Neural cell (in vitro differentiated cells): ENCODE measurements around the gene COL6A2. TPM values are rescaled to one million over a fixed set of nuclear protein-coding genes. Genes with fewer than 3 reads are reported as not detected.

Experiments used
- H2AFZ ChIP-seq: fragments of 200-600, 300-800 bp; sonication (generic), shearing (Covaris generic); 2 replicates; pipeline ENCODE4 v1.6.0; 2014; ENCODE audit warnings: low read depth, mild to moderate bottlenecking, antibody characterized with exemption, low read length, moderate library complexity
- H3F3A ChIP-seq: fragments of 200-600 bp; shearing (Covaris generic); 2 replicates; pipeline ENCODE4 v1.6.1; 2016; ENCODE audit warnings: mild to moderate bottlenecking, moderate library complexity, mixed read lengths, antibody characterized with exemption, low read length; ENCODE audit not compliant: insufficient read depth, poor library complexity, severe bottlenecking
- H3K27ac ChIP-seq: fragments of 200-600, 300-800 bp; sonication (generic), shearing (Covaris generic); 2 replicates; pipeline ENCODE4 v1.5.1; 2014; ENCODE audit warnings: mild to moderate bottlenecking, low read length, moderate library complexity
- H3K27me3 ChIP-seq: fragments of 300-800, 200-600 bp; sonication (generic), shearing (Covaris generic); 2 replicates; pipeline ENCODE4 v1.6.0; 2014; ENCODE audit warnings: mild to moderate bottlenecking, low read depth, low read length, moderate library complexity; ENCODE audit not compliant: insufficient read depth
- H3K36me3 ChIP-seq: fragments of 300-800, 200-600 bp; sonication (generic), shearing (Covaris generic); 2 replicates; pipeline ENCODE4 v1.5.1; 2014; ENCODE audit warnings: mild to moderate bottlenecking, antibody characterized with exemption, low read length, moderate library complexity; ENCODE audit not compliant: insufficient read depth
- H3K4me2 ChIP-seq: fragments of 300-800, 200-600 bp; sonication (generic), shearing (Covaris generic); 2 replicates; pipeline ENCODE4 v1.6.0; 2014; ENCODE audit warnings: mild to moderate bottlenecking, low read length
- H3K4me3 ChIP-seq: fragments of 300-800, 200-600 bp; sonication (generic), shearing (Covaris generic); 2 replicates; pipeline ENCODE4 v1.5.1; 2014; ENCODE audit warnings: mild to moderate bottlenecking, low read length, moderate library complexity
- H3K79me2 ChIP-seq: fragments of 200-600 bp; shearing (Covaris generic); replicated peaks from 2 replicates; pipeline ENCODE4 v1.6.0; 2014; ENCODE audit warnings: mild to moderate bottlenecking, low read length, moderate library complexity; ENCODE audit not compliant: insufficient read depth
- H3K9ac ChIP-seq: fragments of 300-800, 200-600 bp; sonication (generic), shearing (Covaris generic); 2 replicates; pipeline ENCODE4 v1.6.1; 2016; ENCODE audit warnings: mild to moderate bottlenecking, low read length, mixed read lengths
- H3K9me2 ChIP-seq: fragments of 200-600 bp; shearing (Covaris generic); 2 replicates; pipeline ENCODE4 v1.6.1; 2016; ENCODE audit warnings: mild to moderate bottlenecking, low read length, mixed read lengths; ENCODE audit not compliant: insufficient read depth
- H3K9me3 ChIP-seq: fragments of 200-600, 300-800 bp; sonication (generic), shearing (Covaris generic); 2 replicates; pipeline ENCODE4 v1.6.1; 2016; ENCODE audit warnings: mild to moderate bottlenecking, mixed run types, low read length, moderate library complexity, mixed read lengths
- H4K20me1 ChIP-seq: fragments of 200-600 bp; shearing (Covaris generic); 2 replicates; pipeline ENCODE4 v1.6.1; 2016; ENCODE audit warnings: mild to moderate bottlenecking, mixed run types; ENCODE audit not compliant: insufficient read depth
- CTCF ChIP-seq: fragments of 450-650 bp; IDR thresholded peaks from 2 replicates; pipeline ENCODE4 v1.5.1; 2014; ENCODE audit warnings: antibody characterized with exemption, mild to moderate bottlenecking, moderate library complexity; ENCODE audit not compliant: poor library complexity, severe bottlenecking
- EP300 ChIP-seq: fragments of 450-650 bp; conservative IDR thresholded peaks from 2 replicates; pipeline ENCODE4 v1.6.1; 2014; ENCODE audit warnings: antibody characterized with exemption, mild to moderate bottlenecking, moderate library complexity; ENCODE audit not compliant: poor library complexity, severe bottlenecking
- EZH2 ChIP-seq: fragments of 200-600, 300-800 bp; shearing (Covaris generic), sonication (generic); IDR thresholded peaks from 2 replicates; pipeline ENCODE4 v1.6.1; 2014; ENCODE audit warnings: antibody characterized with exemption, low read length, borderline replicate concordance, mild to moderate bottlenecking; ENCODE audit not compliant: insufficient read depth, poor library complexity, severe bottlenecking
- MXI1 ChIP-seq: fragments of 450-650 bp; conservative IDR thresholded peaks from 2 replicates; pipeline ENCODE4 v1.6.1; 2014; ENCODE audit warnings: antibody characterized with exemption, mild to moderate bottlenecking; ENCODE audit not compliant: poor library complexity, severe bottlenecking
- SMC3 ChIP-seq: fragments of 450-650 bp; conservative IDR thresholded peaks from 2 replicates; pipeline ENCODE4 v1.6.1; 2014; ENCODE audit warnings: antibody characterized with exemption, mild to moderate bottlenecking, moderate library complexity; ENCODE audit not compliant: poor library complexity
- TAF1 ChIP-seq: IDR thresholded peaks from 2 replicates; pipeline ENCODE4 v1.6.1; 2012; ENCODE audit warnings: low read depth
- polyA plus RNA-seq: library from polyadenylated mRNA; depleted of rRNA; stranded (reverse); fragments of >200 nt; gene quantifications from 2 replicates; pipeline ENCODE4 v1.2.3, GENCODE V29; 2014
- TF ChIP-seq, protein P1 (sequence below): IDR thresholded peaks from 2 replicates; pipeline ENCODE4 v1.6.1; 2012; ENCODE audit warnings: borderline replicate concordance

The COL6A2 gene
- polyA plus RNA-seq, 1 donor from 2014 or later, result not detected

GRCh38 chr21:46088189-46088588 is 9.7 kb upstream of the COL6A2 start:
- Histone ChIP-seq H3F3A (no peaks in the 10 kb centered on the region), H3K4me3 (no peak overlapping the region), H3K79me2 (no peaks in the 10 kb centered on the region)

GRCh38 chr21:46089285-46089684 is 8.6 kb upstream of the COL6A2 start:
- Histone ChIP-seq H3K36me3 (no peaks in the 10 kb centered on the region), H3K9me2 (no peaks in the 10 kb centered on the region), H3K9ac (no peak overlapping the region), H4K20me1 (no peaks in the 10 kb centered on the region), H2AFZ (no peak overlapping the region), H3K27me3 (no peaks in the 10 kb centered on the region), H3K79me2 (no peaks in the 10 kb centered on the region), H3F3A (no peaks in the 10 kb centered on the region), H3K4me2 (no peak overlapping the region), H3K27ac (no peak overlapping the region), H3K4me3 (no peak overlapping the region), H3K9me3 (no peaks in the 10 kb centered on the region)
- no peak for TF ChIP-seq EP300
- TF ChIP-seq CTCF, result no peak
- no peak for TF ChIP-seq EZH2
- TF ChIP-seq MXI1, result no peak
- TF ChIP-seq, protein P1, sequence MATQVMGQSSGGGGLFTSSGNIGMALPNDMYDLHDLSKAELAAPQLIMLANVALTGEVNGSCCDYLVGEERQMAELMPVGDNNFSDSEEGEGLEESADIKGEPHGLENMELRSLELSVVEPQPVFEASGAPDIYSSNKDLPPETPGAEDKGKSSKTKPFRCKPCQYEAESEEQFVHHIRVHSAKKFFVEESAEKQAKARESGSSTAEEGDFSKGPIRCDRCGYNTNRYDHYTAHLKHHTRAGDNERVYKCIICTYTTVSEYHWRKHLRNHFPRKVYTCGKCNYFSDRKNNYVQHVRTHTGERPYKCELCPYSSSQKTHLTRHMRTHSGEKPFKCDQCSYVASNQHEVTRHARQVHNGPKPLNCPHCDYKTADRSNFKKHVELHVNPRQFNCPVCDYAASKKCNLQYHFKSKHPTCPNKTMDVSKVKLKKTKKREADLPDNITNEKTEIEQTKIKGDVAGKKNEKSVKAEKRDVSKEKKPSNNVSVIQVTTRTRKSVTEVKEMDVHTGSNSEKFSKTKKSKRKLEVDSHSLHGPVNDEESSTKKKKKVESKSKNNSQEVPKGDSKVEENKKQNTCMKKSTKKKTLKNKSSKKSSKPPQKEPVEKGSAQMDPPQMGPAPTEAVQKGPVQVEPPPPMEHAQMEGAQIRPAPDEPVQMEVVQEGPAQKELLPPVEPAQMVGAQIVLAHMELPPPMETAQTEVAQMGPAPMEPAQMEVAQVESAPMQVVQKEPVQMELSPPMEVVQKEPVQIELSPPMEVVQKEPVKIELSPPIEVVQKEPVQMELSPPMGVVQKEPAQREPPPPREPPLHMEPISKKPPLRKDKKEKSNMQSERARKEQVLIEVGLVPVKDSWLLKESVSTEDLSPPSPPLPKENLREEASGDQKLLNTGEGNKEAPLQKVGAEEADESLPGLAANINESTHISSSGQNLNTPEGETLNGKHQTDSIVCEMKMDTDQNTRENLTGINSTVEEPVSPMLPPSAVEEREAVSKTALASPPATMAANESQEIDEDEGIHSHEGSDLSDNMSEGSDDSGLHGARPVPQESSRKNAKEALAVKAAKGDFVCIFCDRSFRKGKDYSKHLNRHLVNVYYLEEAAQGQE, result no peak
- no peak for TF ChIP-seq TAF1

More at GRCh38 chr21:46088189-46088588, 9.7 kb upstream of the COL6A2 start:
- Histone ChIP-seq H3K36me3 (no peaks in the 10 kb centered on the region), H4K20me1 (no peaks in the 10 kb centered on the region), H3K9ac (no peak overlapping the region), H3K4me2 (no peak overlapping the region), H3K27ac (no peak overlapping the region), H2AFZ (no peak overlapping the region), H3K27me3 (no peaks in the 10 kb centered on the region), H3K9me2 (no peaks in the 10 kb centered on the region), H3K9me3 (no peaks in the 10 kb centered on the region)
- TF ChIP-seq EZH2, result no peak
- TF ChIP-seq SMC3, result no peak
- TF ChIP-seq CTCF, result no peak
